Measurements from ENCODE around the gene CNTN1. TPM values are rescaled to one million over a fixed set of nuclear protein-coding genes. Genes with fewer than 3 reads are reported as not detected.

The CNTN1 gene
- polyA plus RNA-seq, 1 donor from 2014 or later, result 101 TPM

- no peaks in the 10 kb centered on the region for H4K20me1 ChIP-seq (ENCODE audit: insufficient read depth)
- H3K9me3 ChIP-seq (ENCODE audit: low read length), result no peaks in the 10 kb centered on the region
- no peak overlapping the region for H3K4me3 ChIP-seq (ENCODE audit: low read length)
- TF ChIP-seq MXI1 (conservative IDR thresholded peaks at IDR 0.05; ENCODE audit: poor library complexity, severe bottlenecking) (no peak), SMC3 (conservative IDR thresholded peaks at IDR 0.05; ENCODE audit: poor library complexity) (no peak), POLR2AphosphoS5 (IDR thresholded peaks at IDR 0.05) (no peak), RAD21 (conservative IDR thresholded peaks at IDR 0.05) (no peak), EZH2 (IDR thresholded peaks at IDR 0.05; ENCODE audit: borderline replicate concordance, insufficient read depth, low read length, poor library complexity, severe bottlenecking) (no peak), CTCF (IDR thresholded peaks at IDR 0.05; ENCODE audit: poor library complexity, severe bottlenecking) (no peak), TAF1 (IDR thresholded peaks at IDR 0.05; ENCODE audit: low read depth) (no peak), EP300 (conservative IDR thresholded peaks at IDR 0.05; ENCODE audit: poor library complexity, severe bottlenecking) (no peak)
- TF ChIP-seq, protein P1, sequence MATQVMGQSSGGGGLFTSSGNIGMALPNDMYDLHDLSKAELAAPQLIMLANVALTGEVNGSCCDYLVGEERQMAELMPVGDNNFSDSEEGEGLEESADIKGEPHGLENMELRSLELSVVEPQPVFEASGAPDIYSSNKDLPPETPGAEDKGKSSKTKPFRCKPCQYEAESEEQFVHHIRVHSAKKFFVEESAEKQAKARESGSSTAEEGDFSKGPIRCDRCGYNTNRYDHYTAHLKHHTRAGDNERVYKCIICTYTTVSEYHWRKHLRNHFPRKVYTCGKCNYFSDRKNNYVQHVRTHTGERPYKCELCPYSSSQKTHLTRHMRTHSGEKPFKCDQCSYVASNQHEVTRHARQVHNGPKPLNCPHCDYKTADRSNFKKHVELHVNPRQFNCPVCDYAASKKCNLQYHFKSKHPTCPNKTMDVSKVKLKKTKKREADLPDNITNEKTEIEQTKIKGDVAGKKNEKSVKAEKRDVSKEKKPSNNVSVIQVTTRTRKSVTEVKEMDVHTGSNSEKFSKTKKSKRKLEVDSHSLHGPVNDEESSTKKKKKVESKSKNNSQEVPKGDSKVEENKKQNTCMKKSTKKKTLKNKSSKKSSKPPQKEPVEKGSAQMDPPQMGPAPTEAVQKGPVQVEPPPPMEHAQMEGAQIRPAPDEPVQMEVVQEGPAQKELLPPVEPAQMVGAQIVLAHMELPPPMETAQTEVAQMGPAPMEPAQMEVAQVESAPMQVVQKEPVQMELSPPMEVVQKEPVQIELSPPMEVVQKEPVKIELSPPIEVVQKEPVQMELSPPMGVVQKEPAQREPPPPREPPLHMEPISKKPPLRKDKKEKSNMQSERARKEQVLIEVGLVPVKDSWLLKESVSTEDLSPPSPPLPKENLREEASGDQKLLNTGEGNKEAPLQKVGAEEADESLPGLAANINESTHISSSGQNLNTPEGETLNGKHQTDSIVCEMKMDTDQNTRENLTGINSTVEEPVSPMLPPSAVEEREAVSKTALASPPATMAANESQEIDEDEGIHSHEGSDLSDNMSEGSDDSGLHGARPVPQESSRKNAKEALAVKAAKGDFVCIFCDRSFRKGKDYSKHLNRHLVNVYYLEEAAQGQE (IDR thresholded peaks at IDR 0.05; ENCODE audit: borderline replicate concordance), result no peak
- H3K27me3 ChIP-seq (ENCODE audit: insufficient read depth, low read depth, low read length), result no peaks in the 10 kb centered on the region
- no peaks in the 10 kb centered on the region for H3K79me2 ChIP-seq (replicated peaks; ENCODE audit: insufficient read depth, low read length)
- H3K9me2 ChIP-seq (ENCODE audit: insufficient read depth, low read length), result no peaks in the 10 kb centered on the region
- H3K4me2 ChIP-seq (ENCODE audit: low read length), result no peak overlapping the region
- H3K36me3 ChIP-seq (ENCODE audit: insufficient read depth, low read length), result no peaks in the 10 kb centered on the region
- H2AFZ ChIP-seq (ENCODE audit: low read depth, low read length), result no peak overlapping the region
- no peak overlapping the region for H3K27ac ChIP-seq (ENCODE audit: low read length)
- H3F3A ChIP-seq (ENCODE audit: insufficient read depth, low read length, poor library complexity, severe bottlenecking), result no peaks in the 10 kb centered on the region
- H3K9ac ChIP-seq (ENCODE audit: low read length), result no peak overlapping the region
Measured at GRCh38 chr12:40794087-40794486, 101.8 kb downstream of the CNTN1 start.

DNA sequence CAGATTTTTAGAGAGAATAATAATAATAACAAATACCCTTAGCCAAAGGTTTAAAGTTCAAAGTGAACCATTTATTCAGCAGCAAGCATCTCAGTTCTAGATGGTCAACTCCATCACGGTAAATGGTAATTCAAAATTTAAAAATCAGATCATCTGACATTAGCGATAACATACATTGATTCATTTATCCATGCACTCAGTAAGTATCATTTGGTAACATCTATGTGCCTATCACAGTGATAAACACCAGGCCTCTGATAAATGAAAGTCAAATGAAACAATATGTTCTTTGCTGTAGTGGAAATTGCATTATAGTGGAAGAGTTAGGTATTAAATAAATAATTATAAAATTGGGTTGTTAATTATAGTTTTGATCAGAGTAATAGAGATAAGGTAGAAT is 108.8 kb downstream of the CNTN1 start:
- no peaks in the 10 kb centered on the region for H3K79me2 ChIP-seq (replicated peaks; ENCODE audit: insufficient read depth, low read length)
- no peaks in the 10 kb centered on the region for H3F3A ChIP-seq (ENCODE audit: insufficient read depth, low read length, poor library complexity, severe bottlenecking)
- no peaks in the 10 kb centered on the region for H3K27me3 ChIP-seq (ENCODE audit: insufficient read depth, low read depth, low read length)
- TF ChIP-seq EZH2 (IDR thresholded peaks at IDR 0.05; ENCODE audit: borderline replicate concordance, insufficient read depth, low read length, poor library complexity, severe bottlenecking), result no peak
- TF ChIP-seq MXI1 (conservative IDR thresholded peaks at IDR 0.05; ENCODE audit: poor library complexity, severe bottlenecking), result no peak
- TF ChIP-seq CTCF (IDR thresholded peaks at IDR 0.05; ENCODE audit: poor library complexity, severe bottlenecking), result no peak
- TF ChIP-seq, protein P1 (IDR thresholded peaks at IDR 0.05; ENCODE audit: borderline replicate concordance), result no peak
- TF ChIP-seq TAF1 (IDR thresholded peaks at IDR 0.05; ENCODE audit: low read depth), result no peak
- TF ChIP-seq POLR2AphosphoS5 (IDR thresholded peaks at IDR 0.05), result no peak
- no peak for TF ChIP-seq RAD21 (conservative IDR thresholded peaks at IDR 0.05)
- no peak overlapping the region for H2AFZ ChIP-seq (ENCODE audit: low read depth, low read length)
- no peaks in the 10 kb centered on the region for H3K36me3 ChIP-seq (ENCODE audit: insufficient read depth, low read length)
- H3K27ac ChIP-seq (ENCODE audit: low read length), result no peak overlapping the region
- H4K20me1 ChIP-seq (ENCODE audit: insufficient read depth), result no peaks in the 10 kb centered on the region
- H3K4me2 ChIP-seq (ENCODE audit: low read length), result no peak overlapping the region
- no peak overlapping the region for H3K9ac ChIP-seq (ENCODE audit: low read length)
- no peaks in the 10 kb centered on the region for H3K9me3 ChIP-seq (ENCODE audit: low read length)
- H3K4me3 ChIP-seq (ENCODE audit: low read length), result no peak overlapping the region
- H3K9me2 ChIP-seq (ENCODE audit: insufficient read depth, low read length), result no peaks in the 10 kb centered on the region

Data from neural cell (in vitro differentiated cells).